Endothelial cell of umbilical vein (primary cell): ENCODE measurements around the gene FYB1. TPM values are rescaled to one million over a fixed set of nuclear protein-coding genes. Genes with fewer than 3 reads are reported as not detected.
"Not testable (repeated sequence)": the region's sequence is repeated elsewhere in the genome, so short reads cannot be mapped to it uniquely, and the experiment has no call there.

Experiments used
- BruUV-seq: library from RNA; stranded (reverse); fragments of 400-500 nt; replicated peaks from 2 replicates; lab custom pipeline; 2021; lab: Mats Ljungman, UMichigan
- CTCF ChIA-PET: fragments of 300-600, 350-600 bp; sonication (Branson Sonifier 250); formaldehyde crosslinking; loops from one replicate; lab custom pipeline; 2021; ENCODE audit warnings: antibody characterized with exemption, inconsistent platforms; lab: Charles Lee
- POLR2A ChIA-PET: fragments of 300-600, 350-600 bp; sonication (Branson Sonifier 250); formaldehyde crosslinking; loops from one replicate; lab custom pipeline; 2021; ENCODE audit warnings: antibody characterized with exemption, inconsistent platforms; lab: Charles Lee
- DNase-seq: peaks from one replicate; pipeline ENCODE4 v3.0.0-alpha.2; 2011; ENCODE audit warnings: low read depth, low spot score
- FAIRE-seq: peaks from 2 replicates; lab custom pipeline; 2011; peaks lifted over from hg19 to GRCh38; lab: Jason Lieb, UNC
- H2AFZ ChIP-seq: 2 replicates; pipeline ENCODE4 v1.6.0; 2012; ENCODE audit warnings: low read depth, low read length, control low read depth, inconsistent platforms
- H3K27ac ChIP-seq: 2 replicates; pipeline ENCODE4 v1.5.1; 2011; ENCODE audit warnings: low read depth, mild to moderate bottlenecking, control low read depth, low read length, moderate library complexity; ENCODE audit not compliant: insufficient read depth
- H3K27me3 ChIP-seq, 2 experiments: 2 replicates each; pipeline versions ENCODE4 v1.6.0 to v1.6.1; 2011; ENCODE audit warnings: low read length in 2 of 2, mixed read lengths in 1 of 2; ENCODE audit not compliant: control insufficient read depth in 2 of 2, insufficient read depth in 2 of 2
- H3K36me3 ChIP-seq, 2 experiments: 2 replicates in 1 of 2; 3 replicates in 1 of 2; pipeline ENCODE4 v1.5.1; 2011; ENCODE audit warnings: low read length in 2 of 2, mild to moderate bottlenecking in 1 of 2, moderate library complexity in 1 of 2; ENCODE audit not compliant: control insufficient read depth in 2 of 2, insufficient read depth in 2 of 2; ENCODE audit errors: extremely low read depth in 1 of 2
- H3K4me1 ChIP-seq: 3 replicates; pipeline ENCODE4 v1.5.1; 2011; ENCODE audit warnings: mild to moderate bottlenecking, low read length; ENCODE audit not compliant: control insufficient read depth, insufficient read depth; ENCODE audit errors: extremely low read depth
- H3K4me2 ChIP-seq: 2 replicates; pipeline ENCODE4 v1.6.1; 2011; ENCODE audit warnings: low read length, control low read depth, mixed read lengths; ENCODE audit not compliant: insufficient read depth
- H3K4me3 ChIP-seq, 3 experiments: fragments of 200-600 bp in 1 of 3; sonication (generic), shearing (Covaris generic) in 1 of 3; replicated peaks in 1 of 3; 2 replicates each; pipeline ENCODE4 v1.5.1; 2011 to 2016; ENCODE audit warnings: control low read depth in 3 of 3, low read length in 3 of 3, mild to moderate bottlenecking in 2 of 3, inconsistent platforms in 1 of 3, low read depth in 1 of 3, moderate library complexity in 1 of 3; ENCODE audit not compliant: insufficient read depth in 1 of 3
- H3K79me2 ChIP-seq: 2 replicates; pipeline ENCODE4 v1.6.0; 2012; ENCODE audit warnings: low read length, inconsistent platforms; ENCODE audit not compliant: control insufficient read depth, insufficient read depth
- H3K9ac ChIP-seq: replicated peaks from 2 replicates; pipeline ENCODE3; 2011; ENCODE audit warnings: low read length, control low read depth; ENCODE audit not compliant: insufficient read depth; ENCODE audit errors: extremely low read depth
- H3K9me1 ChIP-seq: replicated peaks from 3 replicates; pipeline ENCODE4 v1.6.0; 2011; ENCODE audit warnings: mild to moderate bottlenecking, low read length; ENCODE audit not compliant: control insufficient read depth, insufficient read depth; ENCODE audit errors: extremely low read depth
- H3K9me3 ChIP-seq: replicated peaks from 2 replicates; pipeline ENCODE4 v1.5.1; 2012; ENCODE audit warnings: low read length, inconsistent platforms; ENCODE audit not compliant: control insufficient read depth, insufficient read depth
- H4K20me1 ChIP-seq: replicated peaks from 2 replicates; pipeline ENCODE3; 2011; ENCODE audit warnings: mild to moderate bottlenecking, low read length; ENCODE audit not compliant: control insufficient read depth, insufficient read depth; ENCODE audit errors: extremely low read depth
- EZH2 ChIP-seq: IDR thresholded peaks from 2 replicates; pipeline ENCODE4 v1.6.1; 2012; ENCODE audit warnings: borderline replicate concordance, low read depth, mild to moderate bottlenecking, moderate library complexity, low read length, inconsistent platforms; ENCODE audit not compliant: severe bottlenecking
- JUN ChIP-seq: IDR thresholded peaks from 2 replicates; pipeline ENCODE4 v1.6.1; 2011; ENCODE audit warnings: borderline replicate concordance, low read depth; ENCODE audit not compliant: insufficient read length, insufficient read depth
- MYC ChIP-seq: IDR thresholded peaks from one replicate; pipeline ENCODE4 v1.6.1; 2011; ENCODE audit warnings: mild to moderate bottlenecking, low read depth, low read length
- POLR2A ChIP-seq: IDR thresholded peaks from 2 replicates; pipeline ENCODE4 v1.6.1; 2012; ENCODE audit warnings: low read depth, mild to moderate bottlenecking, control low read depth, low read length
- POLR2AphosphoS5 ChIP-seq: IDR thresholded peaks from 2 replicates; pipeline ENCODE4 v1.6.1; 2012; ENCODE audit warnings: low read depth, mild to moderate bottlenecking, control low read depth, low read length, moderate library complexity; ENCODE audit not compliant: insufficient read depth
- dilution Hi-C: fragments of 300-500 bp; cut with MboI; formaldehyde crosslinking; loops from one replicate; pipeline ENCODE4 v1.15.0; 2019; ENCODE audit warnings: low sequenced_read_pairs; ENCODE audit not compliant: extremely low pct_ligation_motif_present
- intact Hi-C: fragments of 100-400 bp; cut with micrococcal nuclease; formaldehyde crosslinking; loops from one replicate; pipeline ENCODE4 v1.10.0; 2022
- polyA plus RNA-seq, 4 experiments: library from polyadenylated mRNA; depleted of rRNA in 3 of 4; stranded (reverse) in 3 of 4; unstranded in 1 of 4; fragments of >200 nt; gene quantifications; 2 replicates each; pipeline versions ENCODE4 v1.2.1 to v1.2.3, GENCODE V29; 2011 to 2012; ENCODE audit warnings: missing spikeins in 1 of 4
- total RNA-seq: library from RNA; stranded (reverse); gene quantifications from 2 replicates; pipeline ENCODE4 v1.2.3, GENCODE V29; 2021

FYB1 gene
- total and polyA plus RNA-seq, 2 donors (not counting 3 experiments of a cell fraction or from before 2014, with no cell fraction given): 0.44 TPM; not detected in 1

GRCh38 chr5:39185761-39186160 is 33.6 kb downstream of the FYB1 start:
- FAIRE-seq (no peak), DNase-seq (no peak)
- Histone ChIP-seq H3K4me2 (no peak overlapping the region), H3K4me3 (no peak overlapping the region), H4K20me1 (no peaks in the 10 kb centered on the region), H3K4me1 (no peaks in the 10 kb centered on the region), H3K9me3 (no peaks in the 10 kb centered on the region), H3K79me2 (no peaks in the 10 kb centered on the region), H2AFZ (no peak overlapping the region), H3K9me1 (no peaks in the 10 kb centered on the region), H3K9ac (no peak overlapping the region), H3K36me3 (no peaks in the 10 kb centered on the region), H3K27ac (no peak overlapping the region), H3K27me3 (no peaks in the 10 kb centered on the region)
- dilution Hi-C loops (no loop called here), intact Hi-C loops (no loop called here)
- BruUV-seq: no TSS peak
- CTCF ChIA-PET: interaction anchor here (1.6 kb wide), 1 partner anchor 32 kb away, joined by 5 read pairs; no protein-coding TSS in a partner anchor
- POLR2A ChIA-PET: no interaction called here
- TF ChIP-seq MYC: no peak
- TF ChIP-seq POLR2AphosphoS5: no peak
- TF ChIP-seq EZH2: no peak
- no peak for TF ChIP-seq POLR2A
- TF ChIP-seq JUN: no peak

GRCh38 chr5:39179561-39179960 is 39.8 kb downstream of the FYB1 start:
- DNase-seq, CTCF ChIA-PET, H3K9me1 ChIP-seq, H3K4me1 ChIP-seq, BruUV-seq, H3K79me2 ChIP-seq, H3K9me3 ChIP-seq, dilution Hi-C loops, H3K36me3 ChIP-seq, H3K9ac ChIP-seq, H2AFZ ChIP-seq, H3K4me3 ChIP-seq, FAIRE-seq, H3K27me3 ChIP-seq, H4K20me1 ChIP-seq, H3K27ac ChIP-seq, POLR2A ChIA-PET, H3K4me2 ChIP-seq, intact Hi-C loops: not testable (repeated sequence)
